ENCODE results near the gene PSMC4. TPM values are rescaled to one million over a fixed set of nuclear protein-coding genes. Genes with fewer than 3 reads are reported as not detected.

PSMC4 gene
- total and polyA plus RNA-seq, 4 donors: 37.7 to 66.8 (median 57.1) TPM

- ATAC-seq (ENCODE audit: low FRiP score): no peak
- Histone ChIP-seq H3K27me3 (ENCODE audit: control insufficient read depth in 1 of 2, insufficient read depth in 2 of 2, low read length in 1 of 2) (no peaks in the 10 kb centered on the region), H3K9me3 (ENCODE audit: control insufficient read depth, low read length) (no peaks in the 10 kb centered on the region), H3K36me3 (ENCODE audit: control insufficient read depth in 1 of 2, insufficient read depth in 2 of 2, low read length in 1 of 2) (no peaks in the 10 kb centered on the region), H3K27ac (ENCODE audit: low read depth in 1 of 2, low read length in 2 of 2) (no peak overlapping the region), H3K4me1 (ENCODE audit: control insufficient read depth in 1 of 2, insufficient read depth in 2 of 2, low read length in 2 of 2) (peaks cover 0 to 2% of the 10 kb centered on the region in 2 donors), H3K4me3 (ENCODE audit: low read length in 2 of 2) (no peak overlapping the region)
- intact Hi-C loops (cut with DNase I): no loop called here
- DNase-seq: no peak
Observed at GRCh38 chr19:39994361-39994760, 23.4 kb downstream of the PSMC4 start.

- Histone ChIP-seq H3K4me1 (ENCODE audit: control insufficient read depth in 1 of 2, insufficient read depth in 2 of 2, low read length in 2 of 2) (peaks cover 0 to 2% of the 10 kb centered on the region in 2 donors), H3K9me3 (ENCODE audit: control insufficient read depth, low read length) (no peaks in the 10 kb centered on the region), H3K27me3 (ENCODE audit: control insufficient read depth in 1 of 2, insufficient read depth in 2 of 2, low read length in 1 of 2) (no peaks in the 10 kb centered on the region), H3K27ac (ENCODE audit: low read depth in 1 of 2, low read length in 2 of 2) (no peak overlapping the region), H3K4me3 (ENCODE audit: low read length in 2 of 2) (no peak overlapping the region), H3K36me3 (ENCODE audit: control insufficient read depth in 1 of 2, insufficient read depth in 2 of 2, low read length in 1 of 2) (no peaks in the 10 kb centered on the region)
- no peak for DNase-seq
- intact Hi-C loops (cut with DNase I): no loop called here
- ATAC-seq (ENCODE audit: low FRiP score): no peak
- WGBS, 2 donors: 9 to 15% methylated on average over 1 of the region's 1 CpG
Observed at GRCh38 chr19:39995794-39996193, 24.8 kb downstream of the PSMC4 start.

GRCh38 chr19:39996218-39996810 lies 25.3 kb downstream of the PSMC4 start:
- H3K36me3 ChIP-seq (ENCODE audit: control insufficient read depth in 1 of 2, insufficient read depth in 2 of 2, low read length in 1 of 2): no peaks in the 10 kb centered on the region
- peaks cover 0 to 2% of the 10 kb centered on the region in 2 donors for H3K4me1 ChIP-seq (ENCODE audit: control insufficient read depth in 1 of 2, insufficient read depth in 2 of 2, low read length in 2 of 2)
- ATAC-seq (ENCODE audit: low FRiP score) (peak; percentile 55), DNase-seq (peak in 1 of 2 donors; percentile 40)
- 3 to 4% methylated on average over 19 of the region's 19 CpGs for WGBS, 2 donors
- peak overlapping the region; percentile 39 to 63 for H3K4me3 ChIP-seq (ENCODE audit: low read length in 2 of 2)
- intact Hi-C loops (cut with DNase I): no loop called here
- no peaks in the 10 kb centered on the region for H3K27me3 ChIP-seq (ENCODE audit: control insufficient read depth in 1 of 2, insufficient read depth in 2 of 2, low read length in 1 of 2)
- peak overlapping the region in 1 of 2 donors; percentile 87 for H3K27ac ChIP-seq (ENCODE audit: low read depth in 1 of 2, low read length in 2 of 2)
- no peaks in the 10 kb centered on the region for H3K9me3 ChIP-seq (ENCODE audit: control insufficient read depth, low read length)

- Histone ChIP-seq H3K27me3 (ENCODE audit: control insufficient read depth in 1 of 2, insufficient read depth in 2 of 2, low read length in 1 of 2) (no peaks in the 10 kb centered on the region), H3K9me3 (ENCODE audit: control insufficient read depth, low read length) (no peaks in the 10 kb centered on the region), H3K4me3 (ENCODE audit: low read length in 2 of 2) (peak within 1 kb of the TSS; percentile 39 to 63), H3K36me3 (ENCODE audit: control insufficient read depth in 1 of 2, insufficient read depth in 2 of 2, low read length in 1 of 2) (no peaks in the 10 kb centered on the region), H3K4me1 (ENCODE audit: control insufficient read depth in 1 of 2, insufficient read depth in 2 of 2, low read length in 2 of 2) (peaks cover 0 to 2% of the 10 kb centered on the region in 2 donors), H3K27ac (ENCODE audit: low read depth in 1 of 2, low read length in 2 of 2) (peak within 1 kb of the TSS; percentile 45 to 87)
- peak; percentile 98 for ATAC-seq (ENCODE audit: low FRiP score)
- DNase-seq: peak; percentile 96 to 97
- 4% methylated on average over 51 to 53 of the region's 53 CpGs for WGBS, 2 donors
- intact Hi-C loops (cut with DNase I): no loop called here
Observed at GRCh38 chr19:39996811-39997637, 26.1 kb downstream of the PSMC4 start, which contains the start of gene ZNF546. Gene ZNF546 (plus strand): TSS chr19:39997060. CDS start chr19:39998327, 1,267 bp downstream.

GRCh38 chr19:39997638-39998216 lies 26.8 kb downstream of the PSMC4 start:
- intact Hi-C loops (cut with DNase I): no loop called here
- H3K36me3 ChIP-seq (ENCODE audit: control insufficient read depth in 1 of 2, insufficient read depth in 2 of 2, low read length in 1 of 2): no peaks in the 10 kb centered on the region
- DNase-seq (no peak), ATAC-seq (ENCODE audit: low FRiP score) (peak; percentile 9)
- peak overlapping the region; percentile 26 to 45 for H3K27ac ChIP-seq (ENCODE audit: low read depth in 1 of 2, low read length in 2 of 2)
- peaks cover 0 to 2% of the 10 kb centered on the region in 2 donors for H3K4me1 ChIP-seq (ENCODE audit: control insufficient read depth in 1 of 2, insufficient read depth in 2 of 2, low read length in 2 of 2)
- WGBS, 2 donors: 74% methylated on average over 5 of the region's 5 CpGs
- no peaks in the 10 kb centered on the region for H3K9me3 ChIP-seq (ENCODE audit: control insufficient read depth, low read length)
- peak overlapping the region; percentile 39 to 63 for H3K4me3 ChIP-seq (ENCODE audit: low read length in 2 of 2)
- no peaks in the 10 kb centered on the region for H3K27me3 ChIP-seq (ENCODE audit: control insufficient read depth in 1 of 2, insufficient read depth in 2 of 2, low read length in 1 of 2)

- 67 to 72% methylated on average over 4 of the region's 4 CpGs for whole genome bisulfite sequencing, 2 donors
- H3K4me3 ChIP-seq (ENCODE audit: low read length in 2 of 2): no peak overlapping the region
- peaks cover 0 to 2% of the 10 kb centered on the region in 2 donors for H3K4me1 ChIP-seq (ENCODE audit: control insufficient read depth in 1 of 2, insufficient read depth in 2 of 2, low read length in 2 of 2)
- ATAC-seq (ENCODE audit: low FRiP score) (no peak), DNase-seq (no peak)
- H3K9me3 ChIP-seq (ENCODE audit: control insufficient read depth, low read length): no peaks in the 10 kb centered on the region
- H3K27ac ChIP-seq (ENCODE audit: low read depth in 1 of 2, low read length in 2 of 2): no peak overlapping the region
- H3K36me3 ChIP-seq (ENCODE audit: control insufficient read depth in 1 of 2, insufficient read depth in 2 of 2, low read length in 1 of 2): no peaks in the 10 kb centered on the region
- no peaks in the 10 kb centered on the region for H3K27me3 ChIP-seq (ENCODE audit: control insufficient read depth in 1 of 2, insufficient read depth in 2 of 2, low read length in 1 of 2)
- intact Hi-C loops (cut with DNase I): no loop called here
Observed at GRCh38 chr19:39998501-39998900, 27.5 kb downstream of the PSMC4 start.

GRCh38 chr19:40005691-40006272 lies 34.8 kb downstream of the PSMC4 start:
- Histone ChIP-seq H3K36me3 (ENCODE audit: control insufficient read depth in 1 of 2, insufficient read depth in 2 of 2, low read length in 1 of 2) (peaks cover 5 to 8% of the 10 kb centered on the region in 2 donors), H3K27me3 (ENCODE audit: control insufficient read depth in 1 of 2, insufficient read depth in 2 of 2, low read length in 1 of 2) (no peaks in the 10 kb centered on the region), H3K4me3 (ENCODE audit: low read length in 2 of 2) (no peak overlapping the region), H3K9me3 (ENCODE audit: control insufficient read depth, low read length) (no peaks in the 10 kb centered on the region), H3K27ac (ENCODE audit: low read depth in 1 of 2, low read length in 2 of 2) (no peak overlapping the region), H3K4me1 (ENCODE audit: control insufficient read depth in 1 of 2, insufficient read depth in 2 of 2, low read length in 2 of 2) (peaks cover 0 to 2% of the 10 kb centered on the region in 2 donors)
- intact Hi-C loops (cut with DNase I): no loop called here
- ATAC-seq (ENCODE audit: low FRiP score) (no peak), DNase-seq (no peak)
- 87 to 88% methylated on average over 4 of the region's 4 CpGs for WGBS, 2 donors

- H3K4me1 ChIP-seq (ENCODE audit: control insufficient read depth in 1 of 2, insufficient read depth in 2 of 2, low read length in 2 of 2): peaks cover 0 to 2% of the 10 kb centered on the region in 2 donors
- ATAC-seq (ENCODE audit: low FRiP score): no peak
- H3K4me3 ChIP-seq (ENCODE audit: low read length in 2 of 2): no peak overlapping the region
- H3K36me3 ChIP-seq (ENCODE audit: control insufficient read depth in 1 of 2, insufficient read depth in 2 of 2, low read length in 1 of 2): peaks cover 5 to 8% of the 10 kb centered on the region in 2 donors
- H3K27ac ChIP-seq (ENCODE audit: low read depth in 1 of 2, low read length in 2 of 2): no peak overlapping the region
- WGBS, 2 donors: 68 to 81% methylated on average over 1 of the region's 1 CpG
- intact Hi-C loops (cut with DNase I): no loop called here
- DNase-seq: no peak
- no peaks in the 10 kb centered on the region for H3K9me3 ChIP-seq (ENCODE audit: control insufficient read depth, low read length)
- H3K27me3 ChIP-seq (ENCODE audit: control insufficient read depth in 1 of 2, insufficient read depth in 2 of 2, low read length in 1 of 2): no peaks in the 10 kb centered on the region
Observed at GRCh38 chr19:40006273-40006691, 35.3 kb downstream of the PSMC4 start.

Measured in aorta (tissue), 5 donors.